CD4-positive, CD25-positive, alpha-beta regulatory T cell (primary cell): ENCODE data around the gene LONRF3. TPM values are rescaled to one million over a fixed set of nuclear protein-coding genes. Genes with fewer than 3 reads are reported as not detected.
A peak's percentile ranks its signal among the peaks of the same experiment; 100 is the strongest.
"Not testable (repeated sequence)": the region's sequence is repeated elsewhere in the genome, so short reads cannot be mapped to it uniquely, and the experiment has no call there.

Experiments
- ATAC-seq, 2 donors: fragments of 150-1000 bp; cut with Tn5 transposase; one replicate each; pipeline ENCODE4 v1.10.0; 2021; ENCODE audit warnings: low read depth in 2 of 2, moderate number of reproducible peaks in 2 of 2, moderate library complexity in 1 of 2
- DNase-seq, 3 donors: peaks; one replicate each; pipeline versions ENCODE4 v3.0.0 to v3.0.0-alpha.2; 2012 to 2022; ENCODE audit warnings: mixed read lengths in 1 of 3
- H3K27ac ChIP-seq: one replicate; pipeline ENCODE4 v1.7.0; 2013; ENCODE audit warnings: mild to moderate bottlenecking, low read length; ENCODE audit not compliant: insufficient read depth, poor library complexity, severe bottlenecking
- H3K27me3 ChIP-seq: one replicate; pipeline ENCODE4 v1.7.0; 2013; ENCODE audit warnings: low read length; ENCODE audit not compliant: control insufficient read depth, insufficient read depth
- H3K36me3 ChIP-seq: one replicate; pipeline ENCODE4 v1.7.0; 2013; ENCODE audit warnings: mild to moderate bottlenecking, low read length, moderate library complexity; ENCODE audit not compliant: control insufficient read depth, insufficient read depth
- H3K4me1 ChIP-seq: 2 replicates; pipeline ENCODE4 v1.7.0; 2013; ENCODE audit warnings: mild to moderate bottlenecking, low read length; ENCODE audit not compliant: insufficient read depth, control insufficient read depth, poor library complexity, severe bottlenecking
- H3K4me3 ChIP-seq: one replicate; pipeline ENCODE4 v1.7.0; 2013; ENCODE audit warnings: low read depth, mild to moderate bottlenecking, low read length, moderate library complexity
- H3K9me3 ChIP-seq, 2 experiments: 1 replicate in 1 of 2; 2 replicates in 1 of 2; pipeline ENCODE4 v1.7.0; 2013; ENCODE audit warnings: low read length in 2 of 2, mild to moderate bottlenecking in 1 of 2, moderate library complexity in 1 of 2; ENCODE audit not compliant: control insufficient read depth in 2 of 2
- H3K27ac Mint-ChIP-seq, 3 donors: one replicate each; pipeline ENCODE4 v1.8.0; 2020 to 2022; ENCODE audit warnings: mild to moderate bottlenecking in 3 of 3, mixed read lengths in 3 of 3, moderate library complexity in 2 of 3
- H3K27me3 Mint-ChIP-seq: one replicate; pipeline ENCODE4 v1.8.0; 2022; ENCODE audit warnings: mild to moderate bottlenecking, mixed read lengths
- H3K36me3 Mint-ChIP-seq: one replicate; pipeline ENCODE4 v1.8.0; 2020; ENCODE audit warnings: mixed read lengths
- H3K4me1 Mint-ChIP-seq, 4 donors: one replicate each; pipeline ENCODE4 v1.8.0; 2020 to 2022; ENCODE audit warnings: mixed read lengths in 4 of 4, mild to moderate bottlenecking in 1 of 4
- H3K4me3 Mint-ChIP-seq, 4 donors: one replicate each; pipeline ENCODE4 v1.8.0; 2020 to 2022; ENCODE audit warnings: mild to moderate bottlenecking in 4 of 4, mixed read lengths in 4 of 4, moderate library complexity in 3 of 4
- H3K9me3 Mint-ChIP-seq, 7 donors: one replicate each; pipeline ENCODE4 v1.8.0; 2020 to 2022; ENCODE audit warnings: mixed read lengths in 7 of 7, mild to moderate bottlenecking in 3 of 7, moderate library complexity in 2 of 7
- polyA plus RNA-seq, 4 donors: library from polyadenylated mRNA; unstranded; fragments of 300-500 nt; fragmentation: Illumina TruSeq; gene quantifications; one replicate each; pipeline ENCODE4 v1.2.3, GENCODE V29; 2021
- total RNA-seq: library from RNA; stranded (reverse); gene quantifications from one replicate; pipeline ENCODE4 v1.2.3, GENCODE V29; 2022

LONRF3 gene
- total and polyA plus RNA-seq, 5 donors from 2014 or later = 1.2 to 5.3 (median 1.6) TPM

DNA sequence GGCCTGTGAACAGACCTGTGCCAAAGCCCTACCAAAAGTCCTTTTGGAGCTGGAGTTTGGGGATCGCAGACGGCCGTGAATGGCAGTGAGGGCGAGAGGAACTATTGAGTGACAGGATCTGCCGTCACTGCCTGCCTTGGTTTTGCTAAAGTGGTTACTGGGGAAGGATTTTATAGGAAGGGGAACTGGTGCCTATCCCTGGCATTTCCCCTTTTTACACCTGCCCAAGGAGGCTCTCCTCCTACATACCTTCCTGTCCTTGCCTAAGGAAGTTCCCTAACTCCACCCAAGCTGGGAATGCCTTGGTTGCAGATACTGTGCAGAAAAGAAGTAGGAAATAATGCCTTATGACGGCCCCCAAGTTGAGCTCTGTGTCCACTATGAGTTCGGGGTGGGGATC lies 14.5 kb downstream of the LONRF3 start:
- no peak overlapping the region for H3K27ac Mint-ChIP-seq
- H3K36me3 Mint-ChIP-seq = peaks cover 4% of the 10 kb centered on the region
- peaks cover 0 to 2% (median 0%) of the 10 kb centered on the region in 7 donors for H3K9me3 Mint-ChIP-seq
- Histone ChIP-seq H3K4me1 (peaks cover 6% of the 10 kb centered on the region), H3K36me3 (no peaks in the 10 kb centered on the region), H3K27me3 (no peaks in the 10 kb centered on the region), H3K27ac (no peak overlapping the region), H3K4me3 (no peak overlapping the region), H3K9me3 (no peaks in the 10 kb centered on the region)
- no peak overlapping the region for H3K4me3 Mint-ChIP-seq
- ATAC-seq (no peak), DNase-seq (no peak)
- peaks cover 6 to 28% (median 11%) of the 10 kb centered on the region in 4 donors for H3K4me1 Mint-ChIP-seq
- H3K27me3 Mint-ChIP-seq = no peaks in the 10 kb centered on the region

DNA sequence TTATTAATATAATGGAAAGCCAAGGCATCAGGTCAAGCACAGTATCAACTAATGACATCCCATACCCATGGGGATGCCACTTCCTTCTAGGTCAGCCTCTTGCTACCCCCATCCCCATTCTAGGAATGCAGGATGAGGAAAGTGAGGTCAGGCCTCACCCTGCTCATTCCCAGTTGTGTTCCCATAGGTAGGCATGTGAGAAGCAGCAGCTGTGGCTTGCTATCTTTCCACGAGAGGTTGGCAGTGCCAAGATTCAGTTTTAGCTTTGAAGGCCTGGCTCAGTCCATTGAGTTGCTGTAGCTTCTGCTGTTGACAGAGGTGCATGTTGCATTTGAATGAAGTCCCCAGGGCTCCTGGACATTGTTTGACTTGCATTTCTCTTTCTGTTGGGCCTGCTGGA lies 15.5 kb downstream of the LONRF3 start:
- Mint-ChIP-seq H3K9me3 (peaks cover 0 to 2% (median 0%) of the 10 kb centered on the region in 7 donors), H3K4me3 (no peak overlapping the region), H3K36me3 (peaks cover 4% of the 10 kb centered on the region), H3K4me1 (peaks cover 6 to 32% (median 11%) of the 10 kb centered on the region in 4 donors), H3K27me3 (no peaks in the 10 kb centered on the region), H3K27ac (no peak overlapping the region)
- Histone ChIP-seq H3K27ac (no peak overlapping the region), H3K4me1 (peaks cover 6% of the 10 kb centered on the region), H3K36me3 (no peaks in the 10 kb centered on the region), H3K27me3 (no peaks in the 10 kb centered on the region), H3K4me3 (no peak overlapping the region), H3K9me3 (no peaks in the 10 kb centered on the region)
- no peak for ATAC-seq
- no peak for DNase-seq

DNA sequence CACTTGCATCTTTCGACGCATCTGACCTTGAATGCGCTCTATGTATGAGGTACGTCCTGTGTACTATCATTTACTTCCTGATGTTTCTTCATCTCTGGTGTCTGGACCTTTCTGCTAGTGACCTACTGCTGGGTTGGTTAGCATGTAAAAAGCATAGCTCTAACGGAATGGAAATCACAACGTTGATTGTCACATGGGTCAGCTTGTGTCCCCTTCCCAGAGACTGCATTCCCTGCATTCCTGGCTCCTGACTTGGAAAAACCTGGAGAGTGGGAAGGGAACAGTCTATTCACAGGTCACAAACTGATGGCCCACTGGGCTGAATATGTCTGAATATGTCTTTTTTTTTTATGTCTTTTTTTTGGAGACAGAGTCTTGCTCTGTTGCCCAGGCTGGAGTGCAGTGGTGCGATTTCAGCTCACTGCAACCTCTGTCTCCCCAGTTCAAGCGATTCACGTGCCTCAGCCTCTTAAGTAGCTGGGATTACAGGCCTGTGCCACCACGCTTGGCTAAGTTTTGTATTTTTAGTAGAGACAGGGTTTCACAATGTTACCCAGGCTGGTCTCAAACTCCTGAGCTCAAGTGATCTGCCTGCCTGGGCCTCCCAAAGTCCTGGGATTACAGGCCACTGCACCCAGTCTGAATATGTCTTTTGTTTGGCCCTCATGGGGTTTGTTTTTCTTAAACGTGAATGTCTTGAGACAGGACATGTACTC lies 16.3 kb downstream of the LONRF3 start:
- Mint-ChIP-seq H3K4me3 (no peak overlapping the region), H3K4me1 (peaks cover 9 to 39% (median 16%) of the 10 kb centered on the region in 4 donors), H3K36me3 (peaks cover 4% of the 10 kb centered on the region), H3K9me3 (peaks cover 0 to 2% (median 0%) of the 10 kb centered on the region in 7 donors), H3K27me3 (no peaks in the 10 kb centered on the region), H3K27ac (peak overlapping the region in 2 of 3 donors; percentile 17 to 62)
- Histone ChIP-seq H3K27ac (no peak overlapping the region), H3K4me1 (peaks cover 6% of the 10 kb centered on the region), H3K27me3 (no peaks in the 10 kb centered on the region), H3K4me3 (no peak overlapping the region), H3K9me3 (no peaks in the 10 kb centered on the region), H3K36me3 (no peaks in the 10 kb centered on the region)
- ATAC-seq (no peak), DNase-seq (no peak)

DNA sequence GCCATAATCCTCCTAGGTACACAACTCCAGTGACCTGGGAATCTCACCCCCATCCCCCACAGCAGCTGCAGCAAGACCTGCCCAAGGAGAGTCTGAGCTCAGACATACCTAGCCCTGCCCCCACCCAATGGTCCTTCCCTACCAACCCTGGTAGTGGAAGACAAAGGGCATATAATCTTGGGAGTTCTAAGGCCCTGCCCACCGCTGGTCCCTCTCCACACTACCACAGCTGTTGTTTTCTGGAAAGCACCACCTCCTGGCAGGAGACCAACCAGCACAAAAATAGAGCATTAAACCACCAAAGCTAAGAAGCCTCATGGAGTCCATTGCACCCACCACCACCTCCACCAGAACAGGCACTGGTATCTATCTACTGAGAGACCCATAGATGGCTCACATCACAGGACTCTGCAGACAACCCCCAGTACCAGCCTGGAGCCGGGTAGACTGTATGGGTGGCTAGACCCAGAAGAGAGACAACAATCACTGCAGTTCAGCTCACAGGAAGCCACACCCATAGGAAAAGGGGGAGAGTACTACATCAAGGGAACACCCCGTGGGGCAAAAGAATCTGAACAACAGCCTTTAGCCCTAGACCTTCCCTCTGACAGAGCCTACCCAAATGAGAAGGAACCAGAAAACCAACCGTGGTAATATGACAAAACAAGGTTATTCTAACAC lies 18.2 kb downstream of the LONRF3 start:
- H3K9me3 ChIP-seq, H3K27me3 ChIP-seq, H3K4me1 ChIP-seq, H3K4me3 ChIP-seq, H3K36me3 ChIP-seq, H3K36me3 Mint-ChIP-seq, H3K27me3 Mint-ChIP-seq, H3K27ac ChIP-seq, H3K9me3 Mint-ChIP-seq: not testable (repeated sequence)
- Mint-ChIP-seq H3K4me3 (peak overlapping the region in 3 of 4 donors; percentile 40 to 74 (median 62)), H3K27ac (peak overlapping the region; percentile 81 to 94 (median 87)), H3K4me1 (peaks cover 9 to 40% (median 17%) of the 10 kb centered on the region in 4 donors)
- ATAC-seq = peak in 1 of 2 donors; percentile 31
- peak in 2 of 3 donors; percentile 42 to 61 for DNase-seq

DNA sequence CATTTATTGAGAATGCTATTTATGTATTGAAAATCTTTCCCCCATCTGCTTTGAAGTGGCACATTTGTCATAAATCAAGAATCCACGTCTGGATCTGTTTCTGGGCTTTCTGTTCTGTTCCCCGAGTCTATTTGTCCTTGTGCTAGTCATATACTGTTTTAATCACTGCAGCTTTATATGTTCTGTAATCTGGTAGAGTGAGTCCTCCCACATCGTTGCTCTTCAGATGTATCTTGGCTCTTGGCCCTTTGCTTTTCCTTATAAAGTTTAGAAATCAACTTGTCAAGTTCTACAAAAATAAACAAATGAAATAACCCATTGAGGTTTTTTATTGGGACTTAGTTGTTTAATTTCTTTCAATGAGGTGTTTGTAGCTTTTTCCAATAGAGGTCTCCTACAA lies 29.0 kb downstream of the LONRF3 start:
- peak overlapping the region in 1 of 4 donors; percentile 88 for H3K4me3 Mint-ChIP-seq
- DNase-seq (no peak), ATAC-seq (no peak)
- H3K36me3 Mint-ChIP-seq = no peaks in the 10 kb centered on the region
- Histone ChIP-seq H3K9me3 (no peaks in the 10 kb centered on the region), H3K4me1 (no peaks in the 10 kb centered on the region), H3K27ac (no peak overlapping the region), H3K36me3 (no peaks in the 10 kb centered on the region), H3K4me3 (no peak overlapping the region), H3K27me3 (no peaks in the 10 kb centered on the region)
- peaks cover 7 to 23% (median 10%) of the 10 kb centered on the region in 4 donors for H3K4me1 Mint-ChIP-seq
- H3K9me3 Mint-ChIP-seq = no peaks in the 10 kb centered on the region
- H3K27ac Mint-ChIP-seq = no peak overlapping the region
- no peaks in the 10 kb centered on the region for H3K27me3 Mint-ChIP-seq

DNA sequence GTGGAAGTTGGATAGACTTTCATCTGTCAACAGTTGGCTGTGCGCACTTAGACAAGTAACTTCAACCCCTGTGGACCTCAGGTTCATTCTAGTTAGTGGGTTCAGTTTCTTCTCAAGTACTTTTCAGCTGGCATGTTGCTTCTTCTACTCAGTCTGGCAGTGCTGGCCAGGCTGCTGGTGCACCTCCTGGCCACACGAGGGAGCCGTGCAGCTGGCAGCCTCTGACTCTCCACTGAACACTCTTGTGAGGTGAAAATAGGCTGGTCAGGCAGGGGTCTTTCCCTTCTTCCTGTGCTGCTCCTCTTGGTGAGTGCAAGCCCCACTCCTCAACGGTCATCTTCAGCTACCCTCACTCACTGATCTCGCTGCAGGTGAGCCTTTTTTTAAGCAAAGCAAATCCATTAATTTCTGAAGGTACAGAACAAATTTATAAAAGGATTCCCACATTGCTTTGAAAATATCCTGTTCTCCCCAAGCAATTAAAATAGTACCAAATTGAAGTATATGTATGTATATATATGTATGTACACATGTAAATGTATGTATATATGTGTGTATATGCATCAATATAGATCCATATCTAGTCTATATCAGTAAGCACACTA lies 30.6 kb downstream of the LONRF3 start:
- H3K27me3 ChIP-seq = no peaks in the 10 kb centered on the region
- peak overlapping the region in 2 of 3 donors; percentile 65 to 67 for H3K27ac Mint-ChIP-seq
- no peak overlapping the region for H3K4me3 ChIP-seq
- no peaks in the 10 kb centered on the region for H3K36me3 ChIP-seq
- H3K9me3 Mint-ChIP-seq = no peaks in the 10 kb centered on the region
- H3K4me1 ChIP-seq = no peaks in the 10 kb centered on the region
- DNase-seq (peak; percentile 12 to 64 (median 47)), ATAC-seq (peak; percentile 74 to 80)
- no peak overlapping the region for H3K27ac ChIP-seq
- no peak overlapping the region for H3K4me3 Mint-ChIP-seq
- no peaks in the 10 kb centered on the region for H3K36me3 Mint-ChIP-seq
- no peaks in the 10 kb centered on the region for H3K9me3 ChIP-seq
- no peaks in the 10 kb centered on the region for H3K27me3 Mint-ChIP-seq
- peaks cover 4 to 21% (median 8%) of the 10 kb centered on the region in 4 donors for H3K4me1 Mint-ChIP-seq

DNA sequence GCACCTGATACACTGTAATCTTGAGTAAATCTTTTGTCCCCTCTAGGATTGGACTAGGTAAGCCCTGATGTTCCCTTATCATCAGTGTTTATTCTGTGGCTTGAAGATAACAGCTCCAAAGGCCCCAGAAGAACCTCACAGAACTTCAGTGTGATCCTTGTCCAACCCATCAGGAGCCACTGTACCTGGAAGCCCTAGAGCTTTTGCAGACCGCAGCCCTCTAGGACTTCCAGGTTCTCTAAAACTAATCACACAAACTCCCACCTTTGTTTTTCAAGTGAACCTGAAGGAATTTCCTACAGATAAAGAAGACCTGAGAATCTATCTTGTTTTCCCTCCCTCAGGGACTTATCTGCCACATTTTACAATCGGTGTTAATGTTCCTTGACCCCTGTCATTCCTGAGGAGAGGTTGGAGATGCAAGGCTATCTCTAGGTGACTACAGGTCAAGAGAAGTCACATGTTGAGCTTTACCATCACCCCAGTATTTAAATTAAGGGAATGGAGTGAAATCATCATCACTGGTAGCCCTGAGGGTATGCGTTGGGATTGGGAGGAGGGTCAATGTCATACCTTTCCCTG lies 32.9 kb downstream of the LONRF3 start:
- Mint-ChIP-seq H3K4me3 (no peak overlapping the region), H3K4me1 (peaks cover 0 to 12% (median 5%) of the 10 kb centered on the region in 4 donors), H3K9me3 (peaks cover 0 to 1% (median 0%) of the 10 kb centered on the region in 7 donors), H3K27ac (no peak overlapping the region), H3K27me3 (no peaks in the 10 kb centered on the region), H3K36me3 (no peaks in the 10 kb centered on the region)
- H3K27me3 ChIP-seq = no peaks in the 10 kb centered on the region
- no peak overlapping the region for H3K4me3 ChIP-seq
- H3K27ac ChIP-seq = no peak overlapping the region
- no peaks in the 10 kb centered on the region for H3K36me3 ChIP-seq
- DNase-seq (no peak), ATAC-seq (no peak)
- H3K4me1 ChIP-seq = no peaks in the 10 kb centered on the region
- H3K9me3 ChIP-seq = no peaks in the 10 kb centered on the region
